Vagina (tissue), 2 donors: Measurements from ENCODE around the gene MYRF. TPM values are rescaled to one million over a fixed set of nuclear protein-coding genes. Genes with fewer than 3 reads are reported as not detected.

ENCODE experiments used
- DNase-seq, 2 donors: peaks; one replicate each; pipeline ENCODE4 v3.0.0-alpha.2; 2017; ENCODE audit errors: extremely low spot score in 2 of 2
- H3K27ac ChIP-seq: fragments of 200-600 bp; sonication (generic); one replicate; pipeline ENCODE4 v1.5.1; 2019
- H3K27me3 ChIP-seq: fragments of 200-600 bp; sonication (generic); one replicate; pipeline ENCODE4 v1.5.1; 2019
- H3K36me3 ChIP-seq, 2 donors: fragments of 200-600 bp; sonication (generic); one replicate each; pipeline ENCODE4 v1.5.1; 2017 to 2019
- H3K4me1 ChIP-seq: fragments of 200-600 bp; sonication (generic); one replicate; pipeline ENCODE4 v1.5.1; 2019
- H3K4me3 ChIP-seq, 2 donors: fragments of 200-600 bp; sonication (generic); 1 replicate in 1 of 2; 2 replicates in 1 of 2; pipeline ENCODE4 v1.5.1; 2016 to 2019
- H3K9me3 ChIP-seq: fragments of 200-600 bp; sonication (generic); one replicate; pipeline ENCODE4 v1.5.1; 2019
- CTCF ChIP-seq, 3 experiments: fragments of 450-650 bp in 2 of 3; fragments of 200-600 bp in 1 of 3; sonication (generic) in 1 of 3; IDR thresholded peaks; one replicate each; pipeline ENCODE4 v1.5.1; 2017 to 2019; ENCODE audit warnings: antibody characterized with exemption in 3 of 3, mild to moderate bottlenecking in 2 of 3, moderate library complexity in 2 of 3
- POLR2A ChIP-seq, 2 donors: fragments of 450-650 bp; IDR thresholded peaks; one replicate each; pipeline ENCODE4 v1.6.1; 2017; ENCODE audit warnings: antibody characterized with exemption in 2 of 2, mild to moderate bottlenecking in 2 of 2, moderate library complexity in 2 of 2
- POLR2AphosphoS5 ChIP-seq, 2 donors: sonication (generic); formaldehyde crosslinking; IDR thresholded peaks; one replicate each; pipeline ENCODE4 v1.9.0; 2017; ENCODE audit warnings: antibody characterized with exemption in 2 of 2, mild to moderate bottlenecking in 2 of 2, low read depth in 1 of 2; ENCODE audit not compliant: insufficient read depth in 1 of 2
- intact Hi-C: fragments of 100-400 bp; cut with DNase I; formaldehyde crosslinking; loops from one replicate; pipeline ENCODE4 v1.15.1; 2023
- total RNA-seq: library from RNA; depleted of rRNA; stranded (reverse); fragments of >200 nt; gene quantifications from one replicate; pipeline ENCODE4 v1.2.3, GENCODE V29; 2016

MYRF gene
- total RNA-seq, 1 donor from 2014 or later = 0.25 TPM

DNA sequence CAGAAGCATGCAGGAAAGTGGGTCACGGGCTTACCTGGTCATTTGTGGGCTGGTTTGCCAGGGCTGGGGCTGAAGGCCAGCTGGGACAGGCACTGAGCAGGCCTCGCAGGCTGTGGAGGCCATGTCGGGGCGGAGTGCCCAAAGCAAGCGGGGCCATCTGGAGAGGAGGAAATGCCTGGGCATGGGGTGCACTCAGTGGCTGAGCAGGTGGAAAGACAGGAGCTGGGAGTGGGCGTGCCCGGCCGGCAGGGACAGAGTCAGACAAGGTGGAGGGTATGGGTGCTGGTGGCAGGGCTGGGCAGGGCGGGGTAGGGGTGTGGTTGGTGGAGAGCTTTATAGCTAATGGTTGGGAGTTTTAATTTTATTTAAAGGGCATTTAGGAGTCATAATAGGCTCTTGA is 44.9 kb upstream of the MYRF start:
- DNase-seq = no peak
- TF ChIP-seq CTCF (IDR thresholded peaks at IDR 0.05) (no peak), POLR2AphosphoS5 (IDR thresholded peaks at IDR 0.05; ENCODE audit: insufficient read depth in 1 of 2, low read depth in 1 of 2) (no peak), POLR2A (IDR thresholded peaks at IDR 0.05) (no peak)
- Histone ChIP-seq H3K27ac (no peak overlapping the region), H3K36me3 (no peaks in the 10 kb centered on the region), H3K9me3 (no peaks in the 10 kb centered on the region), H3K27me3 (no peaks in the 10 kb centered on the region), H3K4me1 (no peaks in the 10 kb centered on the region), H3K4me3 (no peak overlapping the region)
- intact Hi-C loops = no loop called here

DNA sequence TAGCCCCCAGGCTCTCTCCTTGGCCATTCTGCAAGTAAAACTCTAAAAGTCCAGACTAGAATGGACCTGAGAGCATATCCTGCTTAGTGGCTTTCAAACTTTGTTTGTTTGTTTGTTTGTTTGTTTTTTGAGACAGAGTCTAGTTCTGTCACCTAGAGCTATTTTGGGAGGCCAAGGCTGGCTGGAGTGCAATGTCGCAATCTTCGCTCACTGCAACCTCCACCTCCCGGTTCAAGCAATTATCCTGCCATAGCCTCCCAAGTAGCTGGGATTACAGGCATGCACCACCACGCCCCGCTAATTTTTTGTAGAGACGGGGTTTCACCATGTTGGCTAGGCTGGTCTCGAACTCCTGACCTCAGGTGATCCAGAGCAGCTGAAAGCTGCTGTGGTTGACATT is 43.3 kb upstream of the MYRF start:
- TF ChIP-seq CTCF (IDR thresholded peaks at IDR 0.05) (no peak), POLR2A (IDR thresholded peaks at IDR 0.05) (no peak), POLR2AphosphoS5 (IDR thresholded peaks at IDR 0.05; ENCODE audit: insufficient read depth in 1 of 2, low read depth in 1 of 2) (no peak)
- Histone ChIP-seq H3K27me3 (no peaks in the 10 kb centered on the region), H3K9me3 (no peaks in the 10 kb centered on the region), H3K36me3 (no peaks in the 10 kb centered on the region), H3K4me3 (no peak overlapping the region), H3K4me1 (no peaks in the 10 kb centered on the region), H3K27ac (no peak overlapping the region)
- DNase-seq = no peak
- intact Hi-C loops = no loop called here

- no peaks in the 10 kb centered on the region for H3K9me3 ChIP-seq
- no peak overlapping the region for H3K27ac ChIP-seq
- no peaks in the 10 kb centered on the region for H3K4me1 ChIP-seq
- no peaks in the 10 kb centered on the region for H3K36me3 ChIP-seq
- no peak for DNase-seq
- intact Hi-C loops = no loop called here
- H3K4me3 ChIP-seq = no peak overlapping the region
- TF ChIP-seq CTCF (IDR thresholded peaks at IDR 0.05) = no peak
- no peak for TF ChIP-seq POLR2A (IDR thresholded peaks at IDR 0.05)
- TF ChIP-seq POLR2AphosphoS5 (IDR thresholded peaks at IDR 0.05; ENCODE audit: insufficient read depth in 1 of 2, low read depth in 1 of 2) = no peak
- no peaks in the 10 kb centered on the region for H3K27me3 ChIP-seq
Observed at GRCh38 chr11:61709572-61709971, 42.9 kb upstream of the MYRF start.

DNA sequence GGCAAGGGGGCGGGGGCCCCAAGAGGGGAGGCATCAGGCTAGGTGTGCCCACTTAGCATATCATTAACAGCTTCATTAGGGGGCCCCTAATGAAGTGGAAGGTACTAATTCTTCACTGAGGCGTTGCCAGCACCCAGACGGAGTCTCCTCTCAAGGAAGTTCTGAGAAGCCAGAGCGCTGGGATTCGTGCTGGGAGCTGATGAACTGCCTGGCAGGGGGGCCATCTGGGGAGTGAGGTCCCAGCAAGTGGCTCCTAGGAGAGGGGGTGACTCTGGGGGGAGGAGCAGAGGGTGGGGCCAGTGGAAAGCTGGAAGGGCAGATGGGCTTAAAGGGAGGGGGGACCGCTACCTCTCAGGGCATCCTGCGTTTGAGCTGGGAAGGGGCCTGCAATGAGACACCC is 42.4 kb upstream of the MYRF start:
- no peak overlapping the region for H3K4me3 ChIP-seq
- DNase-seq = no peak
- H3K27me3 ChIP-seq = no peaks in the 10 kb centered on the region
- H3K9me3 ChIP-seq = no peaks in the 10 kb centered on the region
- TF ChIP-seq POLR2AphosphoS5 (IDR thresholded peaks at IDR 0.05; ENCODE audit: insufficient read depth in 1 of 2, low read depth in 1 of 2) (no peak), CTCF (IDR thresholded peaks at IDR 0.05) (no peak), POLR2A (IDR thresholded peaks at IDR 0.05) (no peak)
- intact Hi-C loops = no loop called here
- H3K4me1 ChIP-seq = no peaks in the 10 kb centered on the region
- no peak overlapping the region for H3K27ac ChIP-seq
- H3K36me3 ChIP-seq = no peaks in the 10 kb centered on the region

- H3K4me3 ChIP-seq = no peak overlapping the region
- TF ChIP-seq CTCF (IDR thresholded peaks at IDR 0.05) = no peak
- no peak for TF ChIP-seq POLR2A (IDR thresholded peaks at IDR 0.05)
- TF ChIP-seq POLR2AphosphoS5 (IDR thresholded peaks at IDR 0.05; ENCODE audit: insufficient read depth in 1 of 2, low read depth in 1 of 2) = no peak
- intact Hi-C loops = no loop called here
- H3K9me3 ChIP-seq = no peaks in the 10 kb centered on the region
- no peaks in the 10 kb centered on the region for H3K36me3 ChIP-seq
- no peaks in the 10 kb centered on the region for H3K27me3 ChIP-seq
- no peak overlapping the region for H3K27ac ChIP-seq
- no peak for DNase-seq
- no peaks in the 10 kb centered on the region for H3K4me1 ChIP-seq
Observed at GRCh38 chr11:61711037-61711436, 41.4 kb upstream of the MYRF start.
